Fibroblast of skin of scalp (primary cell): ENCODE results near the gene NFAM1.

Experiments used
- DNase-seq: peaks from one replicate; pipeline ENCODE4 v3.0.0-alpha.2; 2013

Gene NFAM1

GRCh38 chr22:42439821-42440674 lies 7.8 kb upstream of the NFAM1 start:
- peak; percentile 20 for DNase-seq

- DNase-seq = no peak
Observed at GRCh38 chr22:42439021-42439567, 6.9 kb upstream of the NFAM1 start.

- DNase-seq = no peak
Observed at GRCh38 chr22:42438293-42438650, 6.1 kb upstream of the NFAM1 start.

- peak; percentile 53 for DNase-seq
Observed at GRCh38 chr22:42437488-42438292, 5.5 kb upstream of the NFAM1 start.

GRCh38 chr22:42436404-42436803 lies 4.2 kb upstream of the NFAM1 start:
- DNase-seq = no peak

- DNase-seq = no peak
Observed at GRCh38 chr22:42434748-42435425, 2.7 kb upstream of the NFAM1 start.

GRCh38 chr22:42433754-42434682 lies 1.8 kb upstream of the NFAM1 start:
- DNase-seq = no peak

GRCh38 chr22:42432818-42433217 lies 615 bp upstream of the NFAM1 start:
- DNase-seq = no peak

- no peak for DNase-seq
Observed at GRCh38 chr22:42431401-42432019, 693 bp downstream of the NFAM1 start.

GRCh38 chr22:42430528-42431125 lies 1.6 kb downstream of the NFAM1 start:
- no peak for DNase-seq

GRCh38 chr22:42428760-42429159 lies 3.4 kb downstream of the NFAM1 start:
- no peak for DNase-seq

- DNase-seq = no peak
Observed at GRCh38 chr22:42428025-42428424, 4.2 kb downstream of the NFAM1 start.

- no peak for DNase-seq
Observed at GRCh38 chr22:42427167-42427566, 5.0 kb downstream of the NFAM1 start.

GRCh38 chr22:42425989-42426355 lies 6.2 kb downstream of the NFAM1 start:
- DNase-seq = no peak

GRCh38 chr22:42425337-42425988 lies 6.7 kb downstream of the NFAM1 start:
- no peak for DNase-seq

- no peak for DNase-seq
Observed at GRCh38 chr22:42419243-42419881, 12.8 kb downstream of the NFAM1 start.

GRCh38 chr22:42418811-42419242 lies 13.4 kb downstream of the NFAM1 start:
- no peak for DNase-seq

- no peak for DNase-seq
Observed at GRCh38 chr22:42417645-42418305, 14.4 kb downstream of the NFAM1 start.

GRCh38 chr22:42416671-42417230 lies 15.5 kb downstream of the NFAM1 start:
- no peak for DNase-seq
